Measurements from ENCODE around the gene SLC44A4.

The SLC44A4 gene

GRCh38 chr6:31887173-31888007 lies 8.6 kb upstream of the SLC44A4 start:
- ATAC-seq, result no peak
- TF ChIP-seq ESRRG (CRISPR knock-in tag; IDR thresholded peaks at IDR 0.05), result no peak
- TF ChIP-seq ZNF70 (CRISPR knock-in tag; IDR thresholded peaks at IDR 0.05), result no peak
- TF ChIP-seq TOX (CRISPR knock-in tag; IDR thresholded peaks at IDR 0.05; ENCODE audit: borderline replicate concordance), result no peak

DNA sequence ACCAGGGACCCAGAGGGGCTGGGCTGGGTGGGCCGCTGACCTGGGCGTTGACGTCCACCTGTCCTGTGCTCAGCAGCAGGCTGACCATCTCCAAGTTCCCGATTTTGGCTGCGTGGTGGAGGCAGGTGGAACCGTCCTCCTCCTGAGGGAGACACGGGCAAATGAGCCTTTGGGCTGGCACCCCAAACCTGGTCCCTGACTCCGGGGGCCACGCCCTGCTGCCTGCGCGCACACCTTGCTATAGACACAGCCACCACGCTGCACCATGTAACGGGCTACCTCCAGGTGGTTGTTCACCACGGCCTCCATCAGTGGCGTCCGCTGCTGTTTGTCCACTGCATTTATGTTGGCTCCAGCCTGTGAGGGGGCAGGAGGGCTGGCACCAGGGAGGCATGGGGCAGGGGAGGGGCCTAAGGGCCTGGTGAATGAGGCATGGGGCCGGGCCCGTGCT lies 7.8 kb upstream of the SLC44A4 start:
- TF ChIP-seq ISL1 (CRISPR knock-in tag; IDR thresholded peaks at IDR 0.05) (no peak), ZNF565 (CRISPR knock-in tag; conservative IDR thresholded peaks at IDR 0.05; ENCODE audit: low read depth) (no peak), BACH2 (CRISPR knock-in tag; IDR thresholded peaks at IDR 0.05; ENCODE audit: borderline replicate concordance) (no peak), CREB5 (CRISPR knock-in tag; IDR thresholded peaks at IDR 0.05; ENCODE audit: low read depth) (no peak), RARB (CRISPR knock-in tag; IDR thresholded peaks at IDR 0.05) (no peak), PPARA (CRISPR knock-in tag; IDR thresholded peaks at IDR 0.05; ENCODE audit: borderline replicate concordance) (no peak), SNAI2 (CRISPR knock-in tag; IDR thresholded peaks at IDR 0.05) (no peak), OSR1 (CRISPR knock-in tag; IDR thresholded peaks at IDR 0.05) (no peak), ZFP3 (CRISPR knock-in tag; IDR thresholded peaks at IDR 0.05) (no peak), ESRRG (CRISPR knock-in tag; IDR thresholded peaks at IDR 0.05) (no peak), CSDC2 (CRISPR knock-in tag; IDR thresholded peaks at IDR 0.05) (no peak), ARNTL (CRISPR knock-in tag; IDR thresholded peaks at IDR 0.05; ENCODE audit: borderline replicate concordance, low read depth) (no peak), TCF4 (CRISPR knock-in tag; IDR thresholded peaks at IDR 0.05; ENCODE audit: borderline replicate concordance) (no peak)
- TF ChIP-seq, protein P1, sequence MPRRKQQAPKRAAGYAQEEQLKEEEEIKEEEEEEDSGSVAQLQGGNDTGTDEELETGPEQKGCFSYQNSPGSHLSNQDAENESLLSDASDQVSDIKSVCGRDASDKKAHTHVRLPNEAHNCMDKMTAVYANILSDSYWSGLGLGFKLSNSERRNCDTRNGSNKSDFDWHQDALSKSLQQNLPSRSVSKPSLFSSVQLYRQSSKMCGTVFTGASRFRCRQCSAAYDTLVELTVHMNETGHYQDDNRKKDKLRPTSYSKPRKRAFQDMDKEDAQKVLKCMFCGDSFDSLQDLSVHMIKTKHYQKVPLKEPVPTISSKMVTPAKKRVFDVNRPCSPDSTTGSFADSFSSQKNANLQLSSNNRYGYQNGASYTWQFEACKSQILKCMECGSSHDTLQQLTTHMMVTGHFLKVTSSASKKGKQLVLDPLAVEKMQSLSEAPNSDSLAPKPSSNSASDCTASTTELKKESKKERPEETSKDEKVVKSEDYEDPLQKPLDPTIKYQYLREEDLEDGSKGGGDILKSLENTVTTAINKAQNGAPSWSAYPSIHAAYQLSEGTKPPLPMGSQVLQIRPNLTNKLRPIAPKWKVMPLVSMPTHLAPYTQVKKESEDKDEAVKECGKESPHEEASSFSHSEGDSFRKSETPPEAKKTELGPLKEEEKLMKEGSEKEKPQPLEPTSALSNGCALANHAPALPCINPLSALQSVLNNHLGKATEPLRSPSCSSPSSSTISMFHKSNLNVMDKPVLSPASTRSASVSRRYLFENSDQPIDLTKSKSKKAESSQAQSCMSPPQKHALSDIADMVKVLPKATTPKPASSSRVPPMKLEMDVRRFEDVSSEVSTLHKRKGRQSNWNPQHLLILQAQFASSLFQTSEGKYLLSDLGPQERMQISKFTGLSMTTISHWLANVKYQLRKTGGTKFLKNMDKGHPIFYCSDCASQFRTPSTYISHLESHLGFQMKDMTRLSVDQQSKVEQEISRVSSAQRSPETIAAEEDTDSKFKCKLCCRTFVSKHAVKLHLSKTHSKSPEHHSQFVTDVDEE (CRISPR knock-in tag; IDR thresholded peaks at IDR 0.05), result no peak
- TF ChIP-seq, protein P2, sequence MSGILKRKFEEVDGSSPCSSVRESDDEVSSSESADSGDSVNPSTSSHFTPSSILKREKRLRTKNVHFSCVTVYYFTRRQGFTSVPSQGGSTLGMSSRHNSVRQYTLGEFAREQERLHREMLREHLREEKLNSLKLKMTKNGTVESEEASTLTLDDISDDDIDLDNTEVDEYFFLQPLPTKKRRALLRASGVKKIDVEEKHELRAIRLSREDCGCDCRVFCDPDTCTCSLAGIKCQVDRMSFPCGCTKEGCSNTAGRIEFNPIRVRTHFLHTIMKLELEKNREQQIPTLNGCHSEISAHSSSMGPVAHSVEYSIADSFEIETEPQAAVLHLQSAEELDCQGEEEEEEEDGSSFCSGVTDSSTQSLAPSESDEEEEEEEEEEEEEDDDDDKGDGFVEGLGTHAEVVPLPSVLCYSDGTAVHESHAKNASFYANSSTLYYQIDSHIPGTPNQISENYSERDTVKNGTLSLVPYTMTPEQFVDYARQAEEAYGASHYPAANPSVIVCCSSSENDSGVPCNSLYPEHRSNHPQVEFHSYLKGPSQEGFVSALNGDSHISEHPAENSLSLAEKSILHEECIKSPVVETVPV (CRISPR knock-in tag; IDR thresholded peaks at IDR 0.05), result no peak
- TF ChIP-seq, protein P3, sequence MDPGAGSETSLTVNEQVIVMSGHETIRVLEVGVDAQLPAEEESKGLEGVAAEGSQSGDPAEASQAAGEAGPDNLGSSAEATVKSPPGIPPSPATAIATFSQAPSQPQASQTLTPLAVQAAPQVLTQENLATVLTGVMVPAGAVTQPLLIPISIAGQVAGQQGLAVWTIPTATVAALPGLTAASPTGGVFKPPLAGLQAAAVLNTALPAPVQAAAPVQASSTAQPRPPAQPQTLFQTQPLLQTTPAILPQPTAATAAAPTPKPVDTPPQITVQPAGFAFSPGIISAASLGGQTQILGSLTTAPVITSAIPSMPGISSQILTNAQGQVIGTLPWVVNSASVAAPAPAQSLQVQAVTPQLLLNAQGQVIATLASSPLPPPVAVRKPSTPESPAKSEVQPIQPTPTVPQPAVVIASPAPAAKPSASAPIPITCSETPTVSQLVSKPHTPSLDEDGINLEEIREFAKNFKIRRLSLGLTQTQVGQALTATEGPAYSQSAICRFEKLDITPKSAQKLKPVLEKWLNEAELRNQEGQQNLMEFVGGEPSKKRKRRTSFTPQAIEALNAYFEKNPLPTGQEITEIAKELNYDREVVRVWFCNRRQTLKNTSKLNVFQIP (CRISPR knock-in tag; IDR thresholded peaks at IDR 0.05; ENCODE audit: borderline replicate concordance, low read depth), result no peak
- ATAC-seq, result no peak

GRCh38 chr6:31884528-31885035 lies 5.8 kb upstream of the SLC44A4 start:
- ATAC-seq, result no peak
- TF ChIP-seq ZFP30 (CRISPR knock-in tag; IDR thresholded peaks at IDR 0.05) (no peak), BACH2 (CRISPR knock-in tag; IDR thresholded peaks at IDR 0.05; ENCODE audit: borderline replicate concordance) (no peak), ISL1 (CRISPR knock-in tag; IDR thresholded peaks at IDR 0.05) (no peak), CREB5 (CRISPR knock-in tag; IDR thresholded peaks at IDR 0.05; ENCODE audit: low read depth) (no peak), ZC3H10 (CRISPR knock-in tag; IDR thresholded peaks at IDR 0.05) (no peak), ZNF70 (CRISPR knock-in tag; IDR thresholded peaks at IDR 0.05) (no peak), ZNF565 (CRISPR knock-in tag; conservative IDR thresholded peaks at IDR 0.05; ENCODE audit: low read depth) (no peak), CSDC2 (CRISPR knock-in tag; IDR thresholded peaks at IDR 0.05) (no peak), ZNF8 (CRISPR knock-in tag; IDR thresholded peaks at IDR 0.05) (no peak), GLIS3 (CRISPR knock-in tag; IDR thresholded peaks at IDR 0.05) (no peak), ZFP3 (CRISPR knock-in tag; IDR thresholded peaks at IDR 0.05) (no peak), TOX (CRISPR knock-in tag; IDR thresholded peaks at IDR 0.05; ENCODE audit: borderline replicate concordance) (no peak), ARNTL (CRISPR knock-in tag; IDR thresholded peaks at IDR 0.05; ENCODE audit: borderline replicate concordance, low read depth) (no peak), PPARA (CRISPR knock-in tag; IDR thresholded peaks at IDR 0.05; ENCODE audit: borderline replicate concordance) (no peak), OSR1 (CRISPR knock-in tag; IDR thresholded peaks at IDR 0.05) (no peak), ESRRG (CRISPR knock-in tag; IDR thresholded peaks at IDR 0.05) (no peak)
- TF ChIP-seq, protein P2 (CRISPR knock-in tag; IDR thresholded peaks at IDR 0.05), result no peak
- TF ChIP-seq, protein P4, sequence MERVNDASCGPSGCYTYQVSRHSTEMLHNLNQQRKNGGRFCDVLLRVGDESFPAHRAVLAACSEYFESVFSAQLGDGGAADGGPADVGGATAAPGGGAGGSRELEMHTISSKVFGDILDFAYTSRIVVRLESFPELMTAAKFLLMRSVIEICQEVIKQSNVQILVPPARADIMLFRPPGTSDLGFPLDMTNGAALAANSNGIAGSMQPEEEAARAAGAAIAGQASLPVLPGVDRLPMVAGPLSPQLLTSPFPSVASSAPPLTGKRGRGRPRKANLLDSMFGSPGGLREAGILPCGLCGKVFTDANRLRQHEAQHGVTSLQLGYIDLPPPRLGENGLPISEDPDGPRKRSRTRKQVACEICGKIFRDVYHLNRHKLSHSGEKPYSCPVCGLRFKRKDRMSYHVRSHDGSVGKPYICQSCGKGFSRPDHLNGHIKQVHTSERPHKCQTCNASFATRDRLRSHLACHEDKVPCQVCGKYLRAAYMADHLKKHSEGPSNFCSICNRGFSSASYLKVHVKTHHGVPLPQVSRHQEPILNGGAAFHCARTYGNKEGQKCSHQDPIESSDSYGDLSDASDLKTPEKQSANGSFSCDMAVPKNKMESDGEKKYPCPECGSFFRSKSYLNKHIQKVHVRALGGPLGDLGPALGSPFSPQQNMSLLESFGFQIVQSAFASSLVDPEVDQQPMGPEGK (CRISPR knock-in tag; IDR thresholded peaks at IDR 0.05; ENCODE audit: borderline replicate concordance), result no peak

All from SK-N-SH treated with all-trans-retinoic acid at 6 μM for 48 hours (cell line).